GM18526 (cell line): ENCODE measurements around the gene PEDS1.

ENCODE experiments used
- POLR2A ChIP-seq: IDR thresholded peaks from 3 replicates; pipeline ENCODE4 v1.6.1; 2011; ENCODE audit not compliant: insufficient read length; ENCODE audit errors: extremely low read depth

Gene PEDS1

GRCh38 chr20:50175938-50176933 is 22.7 kb upstream of the PEDS1 start:
- no peak for TF ChIP-seq POLR2A

GRCh38 chr20:50174456-50174855 is 20.9 kb upstream of the PEDS1 start:
- TF ChIP-seq POLR2A: no peak

- TF ChIP-seq POLR2A: no peak
Observed at GRCh38 chr20:50172347-50173013, 19.0 kb upstream of the PEDS1 start.

GRCh38 chr20:50170549-50171220 is 17.2 kb upstream of the PEDS1 start:
- TF ChIP-seq POLR2A: no peak

GRCh38 chr20:50169329-50169823 is 15.9 kb upstream of the PEDS1 start:
- no peak for TF ChIP-seq POLR2A

- no peak for TF ChIP-seq POLR2A
Observed at GRCh38 chr20:50165684-50166554, 12.4 kb upstream of the PEDS1 start.

GRCh38 chr20:50163570-50164317 is 10.2 kb upstream of the PEDS1 start:
- TF ChIP-seq POLR2A: no peak

- no peak for TF ChIP-seq POLR2A
Observed at GRCh38 chr20:50153153-50153499, 397 bp downstream of the PEDS1 start.

GRCh38 chr20:50152394-50153152 is 950 bp downstream of the PEDS1 start:
- TF ChIP-seq POLR2A: no peak

GRCh38 chr20:50151034-50151743 is 2.3 kb downstream of the PEDS1 start:
- TF ChIP-seq POLR2A: no peak

- TF ChIP-seq POLR2A: no peak
Observed at GRCh38 chr20:50149481-50150254, 3.9 kb downstream of the PEDS1 start.
